GM18526 (cell line): ENCODE measurements around the gene ACCS.

Experiments
- POLR2A ChIP-seq: IDR thresholded peaks from 3 replicates; pipeline ENCODE4 v1.6.1; 2011; ENCODE audit not compliant: insufficient read length; ENCODE audit errors: extremely low read depth

The ACCS gene

GRCh38 chr11:44065841-44066731 lies at the start of gene ACCS:
ACCS (plus strand) TSS chr11:44066270; CDS start chr11:44067628, 1,358 bp downstream.
- peak; percentile 63 for TF ChIP-seq POLR2A

- no peak for TF ChIP-seq POLR2A
Measured at GRCh38 chr11:44016546-44017442, 49.3 kb upstream of the ACCS start.

DNA sequence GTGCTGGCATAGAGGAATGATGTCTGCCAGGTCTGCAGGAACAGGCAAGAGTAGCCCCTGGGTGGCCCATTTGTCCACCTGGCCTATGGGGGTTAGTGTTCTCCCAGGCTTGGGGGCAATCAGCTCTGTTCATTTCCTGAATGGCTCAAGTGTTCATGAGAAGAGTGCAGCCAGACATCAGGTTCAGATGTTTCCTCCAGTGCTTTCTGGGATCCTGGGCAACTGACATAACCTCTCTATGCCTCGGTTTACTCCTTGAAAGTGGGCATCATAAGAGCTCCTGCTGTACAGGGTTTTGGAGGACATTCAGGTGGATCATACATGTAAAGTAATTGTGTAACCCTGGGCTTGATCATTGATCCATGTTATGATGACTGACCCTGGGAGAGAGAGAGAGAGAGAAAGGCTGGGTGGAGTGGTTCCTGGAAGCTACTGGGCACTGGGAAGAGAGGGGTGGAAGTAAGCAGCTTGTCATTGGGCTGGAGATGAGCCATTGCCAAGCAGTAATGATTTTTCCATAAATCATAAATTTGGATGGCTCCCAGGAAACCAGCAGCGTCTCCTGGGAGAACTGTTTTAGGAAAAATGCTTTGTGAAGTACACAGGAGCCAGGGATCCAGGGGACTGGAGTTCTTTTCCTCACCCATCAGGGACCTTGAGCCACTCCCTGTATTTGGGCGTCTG lies 48.5 kb upstream of the ACCS start:
- TF ChIP-seq POLR2A = no peak

DNA sequence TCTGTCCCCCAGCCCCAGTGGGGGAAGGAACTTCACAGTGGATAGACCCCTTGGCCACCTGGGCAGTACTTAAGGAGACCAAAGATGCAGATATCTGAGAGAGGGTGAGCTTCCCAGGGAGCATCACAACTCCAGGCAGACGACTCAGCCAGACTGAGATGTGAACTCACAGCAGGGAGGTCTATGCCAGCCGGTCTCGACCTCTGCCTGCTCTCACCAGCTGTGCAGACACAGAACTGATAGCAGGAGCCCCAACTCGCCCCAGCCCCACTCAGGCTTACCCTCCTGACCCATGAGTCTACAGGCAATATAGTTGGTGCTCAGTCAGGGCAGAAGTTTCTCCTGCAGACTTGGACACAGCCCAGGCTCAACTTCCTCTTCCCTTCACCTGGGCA lies 47.9 kb upstream of the ACCS start:
- no peak for TF ChIP-seq POLR2A

DNA sequence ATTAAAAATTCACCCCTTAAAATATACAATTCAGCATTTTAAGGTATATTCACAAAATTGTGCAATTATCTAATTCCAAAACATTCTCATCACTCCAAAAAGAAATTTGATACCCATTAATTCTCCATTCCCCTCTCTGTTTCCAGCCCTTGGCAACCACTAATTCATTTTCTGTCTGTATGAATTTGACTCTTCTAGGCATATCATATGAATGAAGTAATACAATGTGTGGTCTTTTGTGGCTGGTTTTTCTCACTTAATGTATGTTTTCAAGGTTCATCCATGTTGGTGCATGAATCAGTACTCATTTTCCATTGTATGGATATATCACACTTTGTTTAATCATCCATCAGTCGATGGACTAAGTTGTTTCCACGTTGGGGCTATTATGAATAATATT lies 47.2 kb upstream of the ACCS start:
- no peak for TF ChIP-seq POLR2A

DNA sequence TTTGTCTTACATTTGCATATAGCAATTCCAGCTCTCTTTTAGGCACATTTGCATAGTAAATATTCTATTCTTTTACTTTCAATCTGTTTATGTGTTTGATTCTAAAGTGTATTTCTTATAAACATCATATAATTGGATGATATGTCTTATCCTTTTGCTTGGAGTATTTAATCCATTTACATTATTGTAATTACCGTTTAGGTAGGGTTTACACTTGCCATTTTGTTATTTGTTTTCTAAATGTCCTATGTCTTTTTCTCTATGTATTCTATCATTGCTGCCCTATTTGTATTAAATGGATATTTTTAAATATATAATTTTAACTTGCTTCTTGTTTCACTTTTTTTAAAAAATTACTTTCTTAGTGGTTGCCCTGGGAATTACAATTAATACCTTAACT lies 41.1 kb upstream of the ACCS start:
- no peak for TF ChIP-seq POLR2A

DNA sequence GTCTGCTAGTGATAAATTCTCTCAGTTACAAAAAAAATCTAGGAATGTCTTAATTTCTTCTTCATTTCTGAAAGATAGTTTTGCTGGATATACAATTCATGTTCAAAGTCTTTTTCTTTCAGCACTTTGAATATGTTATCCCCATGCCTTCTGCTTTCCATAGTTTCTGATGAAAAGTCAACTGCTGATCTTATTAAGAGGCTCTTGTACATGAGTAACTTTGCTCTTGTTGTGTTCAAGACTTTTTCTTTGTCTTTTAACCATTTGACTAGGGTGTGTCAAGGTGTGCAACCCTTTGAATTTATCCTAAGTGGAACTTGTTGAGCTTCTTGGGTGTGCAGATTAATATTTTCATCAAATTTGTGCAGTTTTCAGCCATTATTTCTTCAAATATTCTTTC lies 40.3 kb upstream of the ACCS start:
- no peak for TF ChIP-seq POLR2A

- no peak for TF ChIP-seq POLR2A
Measured at GRCh38 chr11:44028401-44028800, 37.7 kb upstream of the ACCS start.

- TF ChIP-seq POLR2A = no peak
Measured at GRCh38 chr11:44028816-44029506, 37.1 kb upstream of the ACCS start.

- no peak for TF ChIP-seq POLR2A
Measured at GRCh38 chr11:44029507-44029845, 36.6 kb upstream of the ACCS start.

DNA sequence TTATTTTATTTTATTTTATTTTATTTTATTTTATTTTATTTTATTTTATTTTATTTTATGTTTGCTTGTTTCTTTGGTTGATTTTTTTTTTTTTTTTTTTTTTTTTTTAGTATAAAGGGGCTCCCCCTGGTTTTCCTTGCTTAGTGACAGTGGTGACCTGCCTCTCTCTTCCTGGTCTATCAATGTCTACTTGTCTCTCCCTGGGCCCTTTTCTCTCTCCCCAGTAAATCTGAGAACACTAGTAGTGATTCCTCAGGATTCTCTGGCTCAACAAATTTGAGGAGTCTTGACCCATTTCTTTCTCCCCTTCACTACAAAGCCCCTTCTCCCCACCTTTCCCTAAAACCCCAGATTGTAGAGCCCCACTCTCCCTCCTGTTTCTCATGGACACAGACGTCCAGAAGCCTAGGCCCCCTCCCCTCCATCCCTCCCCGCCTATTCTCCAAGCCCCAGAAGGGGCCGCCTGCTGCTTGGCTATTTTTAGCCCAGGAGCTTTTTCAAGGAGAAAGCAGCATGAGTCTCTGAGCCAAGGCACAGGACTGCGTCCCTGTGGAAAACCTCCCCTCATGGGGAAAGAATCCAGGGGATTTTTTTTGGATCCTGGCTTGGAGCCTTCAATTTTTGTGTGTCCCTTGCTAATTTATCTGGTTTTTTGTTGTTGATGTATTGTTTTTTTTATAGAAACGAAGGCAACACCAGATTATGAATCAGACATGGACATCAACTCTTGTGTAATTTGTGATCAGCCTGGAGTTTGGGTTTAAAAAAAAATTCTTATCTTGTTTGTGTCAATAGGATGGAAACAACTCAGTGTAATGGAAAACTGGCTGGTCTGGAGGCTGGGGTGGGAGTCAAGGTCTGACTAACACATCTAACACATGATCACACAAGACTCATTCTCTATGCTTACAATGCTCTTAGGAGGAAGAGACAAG lies 35.8 kb upstream of the ACCS start:
- TF ChIP-seq POLR2A = no peak

DNA sequence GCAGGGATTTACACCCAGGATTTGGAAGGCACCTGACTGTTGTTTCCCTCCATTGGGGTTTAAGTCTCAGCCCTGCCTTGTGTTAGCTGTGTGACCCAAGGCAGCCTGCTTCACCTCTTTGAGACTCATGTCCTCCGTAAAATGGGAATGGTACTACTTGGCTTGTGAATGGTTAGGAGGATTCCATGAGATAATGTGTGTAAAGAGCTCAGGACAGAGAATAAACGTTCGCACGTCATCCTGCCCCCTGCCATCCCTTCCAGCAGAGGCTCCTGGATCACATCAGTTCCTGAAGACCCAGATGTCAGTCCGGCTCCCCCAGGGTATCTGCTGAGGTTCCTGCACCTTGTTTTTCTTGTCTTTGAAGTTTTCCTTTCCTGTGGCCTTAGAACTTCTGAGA lies 35.1 kb upstream of the ACCS start:
- no peak for TF ChIP-seq POLR2A

- TF ChIP-seq POLR2A = no peak
Measured at GRCh38 chr11:44031549-44031948, 34.5 kb upstream of the ACCS start.
